Activated T-cell treated with anti-CD3 and anti-CD28 coated beads, Interleukin-2, amount 50 U/mL, for 72 hours (primary cell): ENCODE data around the gene SERPINA1. TPM values are rescaled to one million over a fixed set of nuclear protein-coding genes. Genes with fewer than 3 reads are reported as not detected.

Source experiments
- ATAC-seq, 2 donors: fragments of 150-1000 bp; cut with Tn5 transposase; replicated peaks in 1 of 2; 2 replicates each; pipeline ENCODE4 v1.10.0; 2021; ENCODE audit warnings: moderate library complexity in 2 of 2, mild to moderate bottlenecking in 1 of 2
- DNase-seq, 2 donors: peaks; one replicate each; pipeline ENCODE4 v3.0.0; 2021 to 2022; ENCODE audit warnings: mixed read lengths in 1 of 2
- H3K27ac Mint-ChIP-seq: one replicate; pipeline ENCODE4 v1.8.0; 2022; ENCODE audit warnings: mild to moderate bottlenecking, moderate library complexity, mixed read lengths
- H3K27me3 Mint-ChIP-seq: one replicate; pipeline ENCODE4 v1.8.0; 2022; ENCODE audit warnings: low read depth, mixed read lengths
- H3K36me3 Mint-ChIP-seq, 2 donors: one replicate each; pipeline ENCODE4 v1.8.0; 2022; ENCODE audit warnings: mixed read lengths in 2 of 2, mild to moderate bottlenecking in 1 of 2; ENCODE audit not compliant: insufficient read depth in 2 of 2
- H3K4me1 Mint-ChIP-seq: one replicate; pipeline ENCODE4 v1.8.0; 2022; ENCODE audit warnings: low read depth, mixed read lengths
- H3K4me3 Mint-ChIP-seq, 2 donors: one replicate each; pipeline ENCODE4 v1.8.0; 2022; ENCODE audit warnings: mild to moderate bottlenecking in 2 of 2, mixed read lengths in 2 of 2, moderate library complexity in 2 of 2
- H3K9me3 Mint-ChIP-seq, 2 donors: one replicate each; pipeline ENCODE4 v1.8.0; 2022; ENCODE audit warnings: mixed read lengths in 2 of 2
- total RNA-seq, 2 donors: library from RNA; stranded (reverse); gene quantifications; one replicate each; pipeline ENCODE4 v1.2.3, GENCODE V29; 2022

SERPINA1 gene
- total RNA-seq, 2 donors from 2014 or later: 20.3 to 68.9 TPM

- peaks cover 12 to 14% of the 10 kb centered on the region in 2 donors for H3K9me3 Mint-ChIP-seq
- H3K4me1 Mint-ChIP-seq: peaks cover 27% of the 10 kb centered on the region
- ATAC-seq: no peak
- no peak for DNase-seq
- no peak overlapping the region for H3K4me3 Mint-ChIP-seq
- peaks cover 44% of the 10 kb centered on the region for H3K27me3 Mint-ChIP-seq
- peaks cover 13 to 16% of the 10 kb centered on the region in 2 donors for H3K36me3 Mint-ChIP-seq
- H3K27ac Mint-ChIP-seq: no peak overlapping the region
Measured at GRCh38 chr14:94338023-94338422, 50.4 kb downstream of the SERPINA1 start.

- H3K4me3 Mint-ChIP-seq: no peak overlapping the region
- peak in 1 of 2 donors; percentile 22 for DNase-seq
- no peak overlapping the region for H3K27ac Mint-ChIP-seq
- peaks cover 12 to 14% of the 10 kb centered on the region in 2 donors for H3K9me3 Mint-ChIP-seq
- H3K4me1 Mint-ChIP-seq: peaks cover 24% of the 10 kb centered on the region
- peaks cover 39% of the 10 kb centered on the region for H3K27me3 Mint-ChIP-seq
- peaks cover 13 to 16% of the 10 kb centered on the region in 2 donors for H3K36me3 Mint-ChIP-seq
- peak; percentile 34 to 41 for ATAC-seq
Measured at GRCh38 chr14:94337274-94337673, 51.1 kb downstream of the SERPINA1 start.

GRCh38 chr14:94334872-94335271 lies 53.5 kb downstream of the SERPINA1 start:
- Mint-ChIP-seq H3K36me3 (peaks cover 3 to 9% of the 10 kb centered on the region in 2 donors), H3K27ac (no peak overlapping the region), H3K9me3 (peaks cover 3 to 8% of the 10 kb centered on the region in 2 donors), H3K27me3 (peaks cover 18% of the 10 kb centered on the region), H3K4me1 (peaks cover 7% of the 10 kb centered on the region), H3K4me3 (no peak overlapping the region)
- no peak for ATAC-seq
- no peak for DNase-seq

GRCh38 chr14:94332587-94332986 lies 55.8 kb downstream of the SERPINA1 start:
- no peaks in the 10 kb centered on the region for H3K4me1 Mint-ChIP-seq
- peaks cover 0 to 4% of the 10 kb centered on the region in 2 donors for H3K36me3 Mint-ChIP-seq
- no peak overlapping the region for H3K27ac Mint-ChIP-seq
- DNase-seq (no peak), ATAC-seq (no peak)
- peaks cover 0 to 2% of the 10 kb centered on the region in 2 donors for H3K9me3 Mint-ChIP-seq
- no peak overlapping the region for H3K4me3 Mint-ChIP-seq
- peaks cover 23% of the 10 kb centered on the region for H3K27me3 Mint-ChIP-seq

- Mint-ChIP-seq H3K36me3 (no peaks in the 10 kb centered on the region), H3K4me1 (no peaks in the 10 kb centered on the region), H3K4me3 (no peak overlapping the region), H3K9me3 (no peaks in the 10 kb centered on the region), H3K27me3 (peaks cover 23% of the 10 kb centered on the region), H3K27ac (no peak overlapping the region)
- no peak for DNase-seq
- no peak for ATAC-seq
Measured at GRCh38 chr14:94332063-94332583, 56.3 kb downstream of the SERPINA1 start.

GRCh38 chr14:94331462-94331861 lies 56.9 kb downstream of the SERPINA1 start:
- ATAC-seq (no peak), DNase-seq (no peak)
- no peaks in the 10 kb centered on the region for H3K36me3 Mint-ChIP-seq
- no peak overlapping the region for H3K27ac Mint-ChIP-seq
- H3K4me3 Mint-ChIP-seq: no peak overlapping the region
- H3K27me3 Mint-ChIP-seq: peaks cover 23% of the 10 kb centered on the region
- no peaks in the 10 kb centered on the region for H3K4me1 Mint-ChIP-seq
- no peaks in the 10 kb centered on the region for H3K9me3 Mint-ChIP-seq

GRCh38 chr14:94330857-94331256 lies 57.5 kb downstream of the SERPINA1 start:
- ATAC-seq (no peak), DNase-seq (no peak)
- Mint-ChIP-seq H3K27me3 (peaks cover 23% of the 10 kb centered on the region), H3K36me3 (no peaks in the 10 kb centered on the region), H3K9me3 (no peaks in the 10 kb centered on the region), H3K4me1 (no peaks in the 10 kb centered on the region), H3K4me3 (no peak overlapping the region), H3K27ac (no peak overlapping the region)

GRCh38 chr14:94330432-94330831 lies 58.0 kb downstream of the SERPINA1 start:
- Mint-ChIP-seq H3K27me3 (peaks cover 23% of the 10 kb centered on the region), H3K9me3 (no peaks in the 10 kb centered on the region), H3K27ac (no peak overlapping the region), H3K36me3 (no peaks in the 10 kb centered on the region), H3K4me1 (no peaks in the 10 kb centered on the region), H3K4me3 (no peak overlapping the region)
- ATAC-seq (no peak), DNase-seq (no peak)

- DNase-seq: no peak
- H3K36me3 Mint-ChIP-seq: no peaks in the 10 kb centered on the region
- peaks cover 22% of the 10 kb centered on the region for H3K27me3 Mint-ChIP-seq
- no peak for ATAC-seq
- no peaks in the 10 kb centered on the region for H3K9me3 Mint-ChIP-seq
- no peak overlapping the region for H3K27ac Mint-ChIP-seq
- no peak overlapping the region for H3K4me3 Mint-ChIP-seq
- no peaks in the 10 kb centered on the region for H3K4me1 Mint-ChIP-seq
Measured at GRCh38 chr14:94329857-94330256, 58.5 kb downstream of the SERPINA1 start.

GRCh38 chr14:94328196-94328595 lies 60.2 kb downstream of the SERPINA1 start:
- no peak for DNase-seq
- no peaks in the 10 kb centered on the region for H3K36me3 Mint-ChIP-seq
- H3K27me3 Mint-ChIP-seq: peaks cover 7% of the 10 kb centered on the region
- H3K4me1 Mint-ChIP-seq: no peaks in the 10 kb centered on the region
- ATAC-seq: no peak
- H3K27ac Mint-ChIP-seq: no peak overlapping the region
- no peaks in the 10 kb centered on the region for H3K9me3 Mint-ChIP-seq
- H3K4me3 Mint-ChIP-seq: no peak overlapping the region

Other genes with a start within 250 kb of the SERPINA1 start
- 1 to 10 TPM; 6.2 to 9.5 TPM for gene PPP4R4, start 214.3 kb downstream of the SERPINA1 start, total RNA-seq
- gene SERPINA10, start 95.3 kb downstream of the SERPINA1 start, total RNA-seq: not detected
- not detected for gene SERPINA6, start 65.3 kb downstream of the SERPINA1 start, total RNA-seq
- gene SERPINA2, start 21.9 kb downstream of the SERPINA1 start, total RNA-seq: not detected
- gene SERPINA11, start 64.2 kb upstream of the SERPINA1 start, total RNA-seq: not detected
- not detected for gene SERPINA9, start 87.6 kb upstream of the SERPINA1 start, total RNA-seq
- gene SERPINA12, start 120.9 kb upstream of the SERPINA1 start, total RNA-seq: not detected
- not detected for gene SERPINA4, start 172.8 kb upstream of the SERPINA1 start, total RNA-seq
- gene SERPINA5, start 192.8 kb upstream of the SERPINA1 start, total RNA-seq: not detected
- not detected for gene SERPINA3, start 223.8 kb upstream of the SERPINA1 start, total RNA-seq